GM12892 (cell line): ENCODE results near the gene ZPBP2.

Experiments
- POLR2A ChIP-seq: IDR thresholded peaks from 2 replicates; pipeline ENCODE4 v1.6.1; 2011; ENCODE audit warnings: low read depth, low read length, control low read depth
- POLR2AphosphoS5 ChIP-seq: IDR thresholded peaks from 2 replicates; pipeline ENCODE4 v1.6.1; 2011; ENCODE audit warnings: low read depth, low read length, control low read depth

GRCh38 chr17:39924691-39925055 lies 56.7 kb downstream of the ZPBP2 start:
- TF ChIP-seq POLR2A = no peak
- TF ChIP-seq POLR2AphosphoS5 = no peak
